ENCODE measurements around the gene RCHY1. TPM values are rescaled to one million over a fixed set of nuclear protein-coding genes. Genes with fewer than 3 reads are reported as not detected.
"Not testable (repeated sequence)": the region's sequence is repeated elsewhere in the genome, so short reads cannot be mapped to it uniquely, and the experiment has no call there.

The RCHY1 gene
- total and polyA plus RNA-seq, 2 experiments from 2014 or later = 42.9 to 46.5 TPM

- Histone ChIP-seq H3K27me3 (ENCODE audit: insufficient read depth) (no peaks in the 10 kb centered on the region), H3K9me2 (ENCODE audit: insufficient read depth) (no peaks in the 10 kb centered on the region), H3K36me3 (ENCODE audit: insufficient read depth) (peaks cover 5% of the 10 kb centered on the region; the same call in 1 of the 2 replicates), H3F3A (replicated peaks; ENCODE audit: low read depth) (no peaks in the 10 kb centered on the region), H3K4me1 (ENCODE audit: insufficient read depth) (peaks cover 38% of the 10 kb centered on the region), H4K20me1 (replicated peaks; ENCODE audit: insufficient read depth) (peaks cover 15% of the 10 kb centered on the region; the same call in 1 of the 2 replicates), H3K27ac (ENCODE audit: low read depth) (no peak overlapping the region), H3K4me3 (peak overlapping the region; percentile 87), H3K4me2 (peak overlapping the region; percentile 97), H3K79me2 (replicated peaks; ENCODE audit: insufficient read depth) (peaks cover 65% of the 10 kb centered on the region), H2AFZ (no peak overlapping the region)
- TF ChIP-seq ETS1 (IDR thresholded peaks at IDR 0.05) (no peak), NANOG (IDR thresholded peaks at IDR 0.05; ENCODE audit: borderline replicate concordance) (no peak), STAT1 (IDR thresholded peaks at IDR 0.05; ENCODE audit: unreplicated experiment) (no peak), POLR2AphosphoS5 (IDR thresholded peaks at IDR 0.05; ENCODE audit: low read depth) (no peak), ZNF114 (CRISPR knock-in tag; IDR thresholded peaks at IDR 0.05) (no peak), JUNB (IDR thresholded peaks at IDR 0.05; ENCODE audit: unreplicated experiment) (no peak), EZH2phosphoT487 (IDR thresholded peaks at IDR 0.05; ENCODE audit: unreplicated experiment) (no peak)
- TF ChIP-seq, protein P1, sequence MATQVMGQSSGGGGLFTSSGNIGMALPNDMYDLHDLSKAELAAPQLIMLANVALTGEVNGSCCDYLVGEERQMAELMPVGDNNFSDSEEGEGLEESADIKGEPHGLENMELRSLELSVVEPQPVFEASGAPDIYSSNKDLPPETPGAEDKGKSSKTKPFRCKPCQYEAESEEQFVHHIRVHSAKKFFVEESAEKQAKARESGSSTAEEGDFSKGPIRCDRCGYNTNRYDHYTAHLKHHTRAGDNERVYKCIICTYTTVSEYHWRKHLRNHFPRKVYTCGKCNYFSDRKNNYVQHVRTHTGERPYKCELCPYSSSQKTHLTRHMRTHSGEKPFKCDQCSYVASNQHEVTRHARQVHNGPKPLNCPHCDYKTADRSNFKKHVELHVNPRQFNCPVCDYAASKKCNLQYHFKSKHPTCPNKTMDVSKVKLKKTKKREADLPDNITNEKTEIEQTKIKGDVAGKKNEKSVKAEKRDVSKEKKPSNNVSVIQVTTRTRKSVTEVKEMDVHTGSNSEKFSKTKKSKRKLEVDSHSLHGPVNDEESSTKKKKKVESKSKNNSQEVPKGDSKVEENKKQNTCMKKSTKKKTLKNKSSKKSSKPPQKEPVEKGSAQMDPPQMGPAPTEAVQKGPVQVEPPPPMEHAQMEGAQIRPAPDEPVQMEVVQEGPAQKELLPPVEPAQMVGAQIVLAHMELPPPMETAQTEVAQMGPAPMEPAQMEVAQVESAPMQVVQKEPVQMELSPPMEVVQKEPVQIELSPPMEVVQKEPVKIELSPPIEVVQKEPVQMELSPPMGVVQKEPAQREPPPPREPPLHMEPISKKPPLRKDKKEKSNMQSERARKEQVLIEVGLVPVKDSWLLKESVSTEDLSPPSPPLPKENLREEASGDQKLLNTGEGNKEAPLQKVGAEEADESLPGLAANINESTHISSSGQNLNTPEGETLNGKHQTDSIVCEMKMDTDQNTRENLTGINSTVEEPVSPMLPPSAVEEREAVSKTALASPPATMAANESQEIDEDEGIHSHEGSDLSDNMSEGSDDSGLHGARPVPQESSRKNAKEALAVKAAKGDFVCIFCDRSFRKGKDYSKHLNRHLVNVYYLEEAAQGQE (IDR thresholded peaks at IDR 0.05; ENCODE audit: unreplicated experiment) = no peak
- Mint-ChIP-seq H3K27me3 (ENCODE audit: insufficient read depth, low read depth, poor library complexity) (peaks cover 7% of the 10 kb centered on the region), H3K27ac (no peak overlapping the region), H3K36me3 (ENCODE audit: low read depth) (peaks cover 26% of the 10 kb centered on the region; the same call in 2 of the 3 replicates), H3K4me3 (no peak overlapping the region), H3K4me1 (peaks cover 27% of the 10 kb centered on the region), H3K9me3 (no peaks in the 10 kb centered on the region; the same call in 2 of the 3 replicates)
- ATAC-seq = peak; percentile 18
- DNase-seq (ENCODE audit: low spot score) = peak; percentile 51
Observed at GRCh38 chr4:75511841-75512240, 2.4 kb downstream of the RCHY1 start.

DNA sequence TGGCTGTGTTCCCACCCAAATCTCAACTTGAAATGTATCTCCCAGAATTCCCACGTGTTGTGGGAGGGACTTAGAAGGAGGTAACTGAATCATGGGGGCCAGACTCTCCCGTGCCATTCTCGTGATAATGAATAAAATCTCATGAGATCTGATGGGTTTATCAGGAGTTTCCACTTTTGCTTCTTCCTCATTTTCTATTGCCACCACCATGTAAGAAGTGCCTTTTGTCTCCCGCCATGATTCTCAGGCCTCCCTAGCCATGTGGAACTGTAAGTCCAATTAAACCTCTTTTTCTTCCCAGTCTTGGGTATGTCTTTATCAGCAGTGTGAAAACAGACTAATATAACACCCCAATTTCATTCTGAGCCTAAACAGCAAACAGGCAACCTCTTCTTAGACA, 4.6 kb downstream of the RCHY1 start:
- not testable (repeated sequence) for H3K4me3 Mint-ChIP-seq; H2AFZ ChIP-seq; ATAC-seq; H3K9me3 Mint-ChIP-seq; H3K36me3 ChIP-seq (ENCODE audit: insufficient read depth); H3K4me2 ChIP-seq; H3K27ac Mint-ChIP-seq; H3K27me3 ChIP-seq (ENCODE audit: insufficient read depth); H3F3A ChIP-seq (replicated peaks; ENCODE audit: low read depth); H3K4me3 ChIP-seq; H3K9me2 ChIP-seq (ENCODE audit: insufficient read depth); DNase-seq (ENCODE audit: low spot score); H3K27ac ChIP-seq (ENCODE audit: low read depth); H3K27me3 Mint-ChIP-seq (ENCODE audit: insufficient read depth, low read depth, poor library complexity)
- Mint-ChIP-seq H3K36me3 (ENCODE audit: low read depth) (peaks cover 29% of the 10 kb centered on the region; the same call in 2 of the 3 replicates), H3K4me1 (peaks cover 22% of the 10 kb centered on the region)
- Histone ChIP-seq H3K79me2 (replicated peaks; ENCODE audit: insufficient read depth) (peaks cover 72% of the 10 kb centered on the region), H4K20me1 (replicated peaks; ENCODE audit: insufficient read depth) (peaks cover 15% of the 10 kb centered on the region; the same call in 1 of the 2 replicates), H3K4me1 (ENCODE audit: insufficient read depth) (peaks cover 30% of the 10 kb centered on the region)
